HG03064 (cell line): Measurements from ENCODE around the gene OXSR1.
"Not testable (repeated sequence)": the region's sequence is repeated elsewhere in the genome, so short reads cannot be mapped to it uniquely, and the experiment has no call there.

Experiments used
- ATAC-seq: cut with Tn5 transposase; IDR thresholded peaks from one replicate; pipeline ENCODE4 v1.9.1; 2021; ENCODE audit warnings: low read depth; ENCODE audit not compliant: unreplicated experiment

Gene OXSR1

DNA sequence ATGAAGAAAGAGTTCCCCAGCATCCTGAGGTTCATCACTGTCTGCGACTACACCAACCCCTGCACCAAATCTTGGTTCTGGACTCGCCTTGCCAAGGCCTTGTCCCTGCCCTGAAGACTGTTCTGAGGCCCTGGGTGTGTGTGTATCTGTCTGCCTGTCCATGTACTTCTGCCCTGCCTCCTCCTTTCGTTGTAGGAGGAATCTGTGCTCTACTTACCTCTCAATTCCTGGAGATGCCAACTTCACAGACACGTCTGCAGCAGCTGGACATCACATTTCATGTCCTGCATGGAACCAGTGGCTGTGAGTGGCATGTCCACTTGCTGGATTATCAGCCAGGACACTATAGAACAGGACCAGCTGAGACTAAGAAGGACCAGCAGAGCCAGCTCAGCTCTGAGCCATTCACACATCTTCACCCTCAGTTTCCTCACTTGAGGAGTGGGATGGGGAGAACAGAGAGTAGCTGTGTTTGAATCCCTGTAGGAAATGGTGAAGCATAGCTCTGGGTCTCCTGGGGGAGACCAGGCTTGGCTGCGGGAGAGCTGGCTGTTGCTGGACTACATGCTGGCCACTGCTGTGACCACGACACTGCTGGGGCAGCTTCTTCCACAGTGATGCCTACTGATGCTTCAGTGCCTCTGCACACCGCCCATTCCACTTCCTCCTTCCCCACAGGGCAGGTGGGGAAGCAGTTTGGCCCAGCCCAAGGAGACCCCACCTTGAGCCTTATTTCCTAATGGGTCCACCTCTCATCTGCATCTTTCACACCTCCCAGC lies 24.0 kb upstream of the OXSR1 start:
- no peak for ATAC-seq

DNA sequence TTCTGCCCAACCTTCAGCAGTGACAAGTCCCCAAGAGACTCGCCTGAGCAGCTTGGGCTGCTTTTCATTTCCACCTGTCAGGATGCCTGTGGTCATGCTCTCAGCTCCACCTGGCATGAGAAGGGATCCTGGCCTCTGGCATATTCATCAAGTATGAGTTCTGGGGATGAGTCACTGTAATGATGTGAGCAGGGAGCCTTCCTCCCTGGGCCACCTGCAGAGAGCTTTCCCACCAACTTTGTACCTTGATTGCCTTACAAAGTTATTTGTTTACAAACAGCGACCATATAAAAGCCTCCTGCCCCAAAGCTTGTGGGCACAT lies 23.4 kb upstream of the OXSR1 start:
- ATAC-seq = no peak

DNA sequence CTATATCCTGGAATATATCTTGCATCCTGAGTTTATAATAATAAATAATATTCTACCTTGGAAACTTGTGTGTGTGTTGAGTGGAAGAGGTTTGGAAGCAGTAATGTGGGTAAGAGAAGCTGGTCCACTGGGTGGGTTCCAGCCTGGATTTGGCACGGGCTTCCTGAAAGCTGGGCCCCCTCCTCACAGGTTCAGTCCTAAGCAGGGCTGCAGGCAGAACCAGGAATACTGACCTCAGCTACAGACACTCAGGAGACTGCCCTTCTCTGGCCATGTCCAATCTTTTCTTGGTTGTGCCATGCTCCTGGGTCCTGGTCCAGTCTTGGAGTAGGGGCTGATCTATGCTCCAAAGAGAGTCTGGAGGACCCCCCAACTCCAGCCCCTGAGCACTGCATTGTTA lies 22.4 kb upstream of the OXSR1 start:
- no peak for ATAC-seq

DNA sequence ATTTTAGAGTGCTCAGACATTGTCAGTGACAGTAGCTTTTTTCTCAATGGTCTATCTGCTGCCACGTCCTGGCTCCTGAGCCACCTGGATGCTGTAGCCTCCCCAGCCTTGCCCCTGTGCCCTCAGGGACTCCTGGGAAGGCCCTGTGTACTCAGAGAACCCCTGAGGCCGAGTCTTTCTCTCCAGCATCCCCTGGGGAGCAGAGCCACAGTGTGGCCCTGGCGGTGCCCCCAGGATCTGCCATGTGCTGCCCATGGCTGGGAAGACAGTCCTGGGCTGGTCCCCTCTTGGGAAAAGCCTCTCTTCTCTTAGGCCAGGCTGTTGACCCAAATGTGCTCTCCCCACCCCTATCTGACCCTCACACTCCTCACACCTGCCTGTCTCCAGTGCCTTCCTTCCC lies 21.8 kb upstream of the OXSR1 start:
- no peak for ATAC-seq

DNA sequence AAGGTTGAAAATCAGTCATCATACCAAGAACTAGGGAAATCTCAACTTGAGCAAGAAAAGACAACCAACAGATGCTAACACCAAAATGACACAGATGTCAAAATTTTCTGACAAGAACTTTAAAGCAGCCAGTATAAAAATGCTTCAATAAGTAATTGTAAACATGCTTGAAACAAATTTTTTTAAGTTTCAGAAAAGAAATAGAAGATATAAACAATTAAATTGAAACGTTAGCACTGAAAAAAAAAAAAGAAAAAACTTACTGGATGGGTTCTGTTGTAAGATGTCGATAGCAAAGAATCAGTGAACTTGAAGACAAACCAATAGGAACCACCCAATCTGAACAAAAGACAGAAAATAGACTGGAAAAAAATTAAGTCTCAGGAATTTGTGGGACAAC lies 18.8 kb upstream of the OXSR1 start:
- no peak for ATAC-seq

DNA sequence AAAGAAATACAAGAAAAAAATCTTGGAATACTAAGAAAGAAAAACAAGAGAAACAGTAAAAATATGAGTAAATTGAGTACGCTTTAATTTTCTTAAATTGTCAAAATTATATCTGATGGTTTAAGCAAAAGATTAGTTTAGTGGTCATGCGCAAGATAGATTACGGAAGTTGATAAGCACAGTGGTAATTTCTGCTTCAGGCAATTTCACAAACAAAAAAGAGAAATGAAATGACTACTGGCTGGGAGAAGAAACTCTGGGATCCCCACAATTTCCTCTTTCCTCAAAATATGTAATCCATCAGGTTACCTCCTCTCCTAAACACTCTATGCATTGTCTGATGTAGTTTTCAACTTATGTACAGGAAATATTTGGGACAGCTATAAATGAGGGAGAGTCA lies 17.9 kb upstream of the OXSR1 start:
- ATAC-seq = no peak

DNA sequence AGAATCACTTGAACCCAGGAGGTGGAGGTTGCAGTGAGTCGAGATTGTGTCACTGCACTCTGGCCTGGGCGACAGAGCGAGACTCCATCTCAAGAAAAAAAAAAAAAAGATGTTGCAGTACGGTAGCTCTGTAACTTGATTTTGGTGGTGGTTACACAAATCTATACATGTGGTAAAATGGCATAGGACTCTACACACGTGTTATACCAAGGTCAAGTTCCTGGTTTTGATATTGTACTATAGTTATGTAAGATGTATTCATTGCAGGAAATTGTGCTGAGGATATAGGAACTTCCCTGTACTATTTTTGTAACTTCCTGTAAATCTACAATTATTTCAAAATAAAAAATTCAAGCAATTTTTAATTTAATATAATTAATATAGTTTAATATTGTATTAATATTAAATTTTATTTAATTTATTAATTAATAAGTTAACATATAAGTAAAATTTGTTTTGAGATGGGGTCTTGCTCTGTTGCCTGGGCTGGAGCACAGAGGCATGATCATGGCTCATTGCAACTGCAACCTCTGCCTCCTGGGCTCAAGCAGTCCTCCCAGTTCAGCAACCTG lies 16.9 kb upstream of the OXSR1 start:
- ATAC-seq = no peak

DNA sequence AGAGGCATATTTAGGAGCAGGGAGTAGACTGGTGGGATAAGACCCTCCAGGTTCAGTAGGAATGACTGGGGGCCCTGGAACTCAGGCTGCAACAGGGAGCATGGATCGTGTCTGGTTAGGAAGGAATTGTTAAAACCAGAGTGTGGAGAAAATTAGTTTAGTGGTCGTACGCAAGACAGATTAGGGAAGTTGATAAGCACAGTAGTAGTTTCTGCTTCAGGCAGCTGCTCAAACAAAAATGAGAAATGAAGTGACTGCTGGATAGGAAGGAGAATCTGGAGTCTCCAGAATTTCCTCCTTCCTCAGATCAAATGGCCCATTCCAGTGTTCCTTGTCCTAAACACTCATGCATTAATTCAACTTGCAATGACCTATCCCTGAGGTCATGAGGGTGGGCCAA lies 15.6 kb upstream of the OXSR1 start:
- ATAC-seq = no peak

DNA sequence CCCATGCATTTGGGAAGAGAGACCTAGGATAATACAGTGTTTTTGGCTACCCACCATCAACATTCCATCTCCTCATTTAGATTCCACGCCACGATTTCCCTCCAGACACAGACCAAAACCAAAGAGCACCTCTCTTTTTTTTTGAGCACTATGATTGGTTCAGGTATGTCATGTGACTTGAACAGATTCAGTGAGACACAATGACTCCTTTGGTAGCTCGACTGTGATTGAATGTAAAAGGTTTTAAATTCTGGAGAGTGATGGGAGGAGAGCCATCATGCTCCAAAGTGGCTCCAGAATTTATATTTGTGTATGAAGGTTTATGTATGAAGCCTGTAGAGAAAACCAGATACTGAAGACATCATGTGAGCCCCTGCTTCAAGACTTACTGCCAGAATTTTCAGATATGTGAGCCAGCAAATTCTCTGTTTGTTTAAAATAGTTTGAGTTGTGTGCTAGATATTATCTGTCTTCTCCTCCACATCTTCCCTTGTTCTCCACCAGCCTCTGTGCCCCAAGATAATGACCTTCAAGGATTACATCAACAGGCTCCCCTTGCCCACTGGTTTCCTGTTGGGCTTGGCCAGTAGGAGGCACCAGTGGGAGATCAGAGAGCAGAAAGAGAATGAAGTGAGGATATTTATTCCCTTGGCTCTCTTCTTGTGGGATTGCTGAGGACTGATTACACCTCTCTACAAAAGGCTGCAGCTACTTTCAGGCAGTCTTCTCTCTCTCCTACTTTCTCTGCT lies 14.4 kb upstream of the OXSR1 start:
- no peak for ATAC-seq

DNA sequence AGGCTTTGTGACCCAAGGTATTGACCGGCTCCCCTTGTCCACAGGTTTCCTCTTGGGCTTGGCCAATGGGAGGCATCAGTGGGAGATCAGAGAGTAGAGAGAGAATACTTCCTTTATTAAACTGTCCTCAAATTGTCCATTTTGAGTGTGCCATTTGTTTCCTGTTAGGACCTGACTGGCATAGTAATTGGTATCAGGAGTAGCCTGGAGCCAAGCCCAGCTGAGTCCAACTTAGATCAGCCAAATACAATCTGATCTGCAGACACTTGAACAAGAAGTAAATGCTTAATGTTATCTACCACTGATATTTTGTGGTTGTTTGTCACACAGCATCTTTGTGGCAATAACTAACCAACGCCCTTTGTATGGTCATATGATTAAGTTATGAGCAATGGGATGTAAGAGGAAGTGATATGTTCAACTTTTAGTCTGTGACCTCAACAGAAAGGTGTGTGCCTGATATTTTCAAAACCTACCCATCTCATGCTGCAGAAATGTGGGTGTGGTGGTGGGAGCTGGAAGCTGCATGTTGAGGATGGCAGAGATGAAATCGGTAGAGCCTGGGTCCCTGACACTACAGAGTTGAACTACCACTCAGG lies 13.6 kb upstream of the OXSR1 start:
- ATAC-seq = no peak

DNA sequence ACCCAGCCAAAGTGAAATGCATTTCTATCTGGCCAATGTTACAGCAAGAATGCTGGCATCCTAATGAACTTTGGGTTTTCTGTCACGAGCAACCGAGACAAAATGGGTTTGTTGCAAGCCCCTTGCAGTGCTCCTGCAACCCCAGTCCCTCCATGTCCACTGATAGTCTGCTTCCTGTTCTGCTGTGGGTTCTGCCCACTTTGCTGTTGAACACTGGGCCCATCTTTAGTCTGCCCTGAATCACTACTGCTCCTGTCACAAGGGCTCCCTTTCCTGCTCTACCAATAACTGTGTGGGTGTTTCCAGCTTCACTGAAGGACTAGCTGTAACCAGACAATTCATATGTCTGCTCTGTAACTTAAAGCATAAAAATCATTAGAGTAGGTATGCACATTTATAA lies 12.7 kb upstream of the OXSR1 start:
- no peak for ATAC-seq

DNA sequence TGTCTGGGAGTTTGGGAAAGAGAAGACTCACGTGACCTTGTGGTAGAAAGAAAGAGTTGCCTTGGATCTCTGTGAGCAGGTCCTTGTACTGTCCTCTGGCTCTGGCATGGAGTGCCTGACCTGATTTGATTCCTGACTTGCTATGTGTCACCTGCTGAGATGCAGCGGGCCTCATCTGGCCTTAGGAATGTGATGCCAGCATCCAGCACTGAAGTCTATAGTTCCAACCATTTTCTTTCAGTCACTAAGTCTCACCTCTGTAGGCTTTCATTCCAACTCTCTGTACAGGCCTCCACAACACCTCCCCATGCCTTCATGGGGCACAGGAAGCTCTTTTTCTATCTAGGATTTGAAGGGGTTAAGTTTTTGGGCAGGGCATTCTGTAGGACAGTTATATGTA lies 12.1 kb upstream of the OXSR1 start:
- ATAC-seq = no peak

DNA sequence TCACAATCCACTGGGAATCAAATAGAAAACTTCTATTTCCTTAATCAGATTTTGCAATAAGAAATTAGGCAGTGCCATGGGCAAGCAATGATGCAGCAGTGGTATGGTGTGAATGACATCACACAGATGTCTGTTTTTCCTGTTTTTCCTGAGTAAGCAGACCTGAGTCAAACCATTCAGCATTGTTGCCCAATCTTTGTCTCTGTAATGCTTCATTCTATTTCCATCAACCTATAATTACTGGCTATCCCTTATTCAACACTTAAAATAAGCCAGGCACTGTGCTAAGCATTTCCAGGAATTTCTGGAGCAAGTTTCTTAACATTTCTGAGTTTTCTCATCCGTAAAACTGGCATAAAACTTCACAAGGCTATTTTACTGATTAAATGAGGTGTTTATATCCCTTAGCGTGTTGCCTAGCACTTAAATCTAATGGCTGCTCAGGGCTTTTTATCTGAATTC lies 11.3 kb upstream of the OXSR1 start:
- no peak for ATAC-seq

DNA sequence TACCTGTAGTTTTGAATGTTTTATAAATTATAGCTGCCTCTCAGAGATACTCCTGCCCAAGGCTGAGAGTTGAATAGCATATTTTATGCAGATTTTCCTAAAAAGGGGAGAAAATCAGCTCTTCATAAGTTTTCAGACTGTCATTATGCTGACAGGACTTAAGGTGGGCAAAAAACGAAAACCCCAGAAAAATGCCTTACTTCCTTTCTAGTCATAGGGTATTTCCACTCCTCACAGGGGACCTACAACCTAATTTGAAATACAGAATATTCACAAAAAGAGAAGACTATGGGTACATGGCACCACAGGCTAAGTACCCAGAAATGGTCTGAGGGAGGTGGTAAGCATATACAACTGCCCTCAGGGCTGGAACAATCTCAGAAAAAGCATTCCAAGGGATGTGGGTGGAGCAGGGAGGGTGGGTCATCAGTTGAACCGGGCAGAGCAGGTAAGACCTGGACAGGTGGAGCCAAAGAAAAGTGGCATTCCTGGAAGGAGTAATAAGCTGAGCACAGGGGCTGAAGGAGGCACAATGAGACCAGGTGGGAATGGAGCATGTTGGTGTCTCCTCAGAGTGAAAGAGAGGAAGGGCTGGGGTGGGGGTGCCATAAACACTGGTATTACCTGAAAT lies 10.6 kb upstream of the OXSR1 start:
- ATAC-seq = no peak

DNA sequence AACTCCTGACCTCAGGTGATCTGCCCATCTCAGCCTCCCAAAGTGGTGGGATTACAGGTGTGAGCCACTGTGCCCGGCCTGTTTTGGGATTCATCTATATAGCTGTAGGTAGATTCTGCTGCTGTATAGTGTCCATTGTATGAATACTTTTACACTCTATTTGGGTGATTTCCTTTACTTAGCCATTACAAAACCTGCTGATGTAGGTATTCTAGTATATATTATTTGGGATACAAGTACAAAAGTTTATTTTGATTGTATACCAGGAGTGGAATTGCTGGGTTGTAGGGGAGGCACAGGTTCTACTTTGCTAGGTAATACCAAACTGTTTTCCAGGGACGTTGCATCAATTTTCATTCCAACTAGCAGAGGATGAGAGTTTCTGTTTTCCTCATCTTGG lies 9.5 kb upstream of the OXSR1 start:
- no peak for ATAC-seq

DNA sequence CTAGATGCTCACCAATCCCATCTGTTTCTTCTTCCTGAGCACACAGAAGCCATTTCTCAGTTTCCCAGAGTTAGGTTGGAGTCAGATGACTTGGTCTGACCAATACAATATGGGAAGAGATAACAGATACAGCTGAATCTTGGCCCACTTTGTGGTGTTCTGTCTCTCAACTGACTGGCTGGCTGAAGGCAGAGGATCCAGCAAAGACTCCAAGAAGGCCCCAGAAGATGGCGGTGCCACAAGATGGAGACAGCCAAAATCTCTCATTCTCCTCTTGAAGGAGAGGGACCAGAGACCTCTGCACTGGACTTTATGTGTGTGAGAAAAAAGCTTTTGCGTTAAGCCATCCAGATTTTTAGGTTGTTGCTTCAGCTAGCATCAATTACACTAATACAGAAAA lies 8.2 kb upstream of the OXSR1 start:
- no peak for ATAC-seq

DNA sequence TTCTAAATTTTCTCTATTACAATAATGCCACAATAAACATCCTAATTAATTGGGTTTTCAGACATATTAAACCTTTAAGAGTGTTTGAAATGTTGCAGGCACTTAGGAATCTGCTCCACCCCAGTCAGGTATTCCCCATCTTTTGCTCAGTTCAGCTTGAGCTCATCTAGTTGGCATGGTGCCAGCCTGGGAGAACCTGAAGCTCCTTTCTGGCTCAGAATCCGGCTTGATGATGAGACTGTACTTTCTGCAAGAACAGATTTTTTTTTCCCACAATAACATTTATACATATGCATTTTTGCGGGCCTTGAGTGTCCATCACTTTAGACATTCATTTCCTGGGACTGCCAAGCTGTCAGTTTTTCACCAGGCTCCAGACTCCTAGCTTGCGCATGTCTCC lies 7.7 kb upstream of the OXSR1 start:
- no peak for ATAC-seq

DNA sequence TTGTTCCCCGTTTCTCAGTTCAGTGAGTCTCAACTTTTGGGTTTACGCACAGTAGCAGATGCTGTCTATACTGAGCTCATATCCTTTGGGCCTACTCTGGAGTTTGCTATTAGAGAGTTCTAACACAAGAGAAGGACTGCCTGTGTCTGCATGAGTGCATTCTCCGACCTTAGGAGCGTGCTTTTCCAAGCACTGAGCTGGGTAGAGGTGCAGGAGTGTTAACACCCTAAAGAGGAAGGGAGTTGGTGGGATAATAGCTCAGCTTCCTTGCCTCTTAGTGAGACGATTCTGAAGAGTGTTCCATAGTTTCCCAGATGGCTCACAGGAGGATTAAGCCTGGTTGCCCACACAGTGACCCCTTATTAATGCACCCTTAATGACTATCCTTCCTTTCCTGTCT lies 6.9 kb upstream of the OXSR1 start:
- ATAC-seq = no peak

DNA sequence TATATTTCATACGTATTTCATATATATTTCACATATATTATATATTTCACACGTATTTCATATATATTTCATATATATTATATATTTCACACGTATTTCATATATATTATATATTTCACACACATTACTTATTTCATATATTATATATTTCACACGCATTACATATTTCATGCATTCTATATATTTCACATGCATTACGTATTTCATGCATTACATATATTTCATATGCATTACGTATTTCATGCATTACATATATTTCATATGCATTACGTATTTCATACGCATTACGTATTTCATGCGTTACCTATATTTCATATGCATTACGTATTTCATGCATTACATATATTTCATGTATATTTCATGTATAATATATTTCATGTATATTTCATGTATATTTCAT lies 4.6 kb upstream of the OXSR1 start:
- not testable (repeated sequence) for ATAC-seq

DNA sequence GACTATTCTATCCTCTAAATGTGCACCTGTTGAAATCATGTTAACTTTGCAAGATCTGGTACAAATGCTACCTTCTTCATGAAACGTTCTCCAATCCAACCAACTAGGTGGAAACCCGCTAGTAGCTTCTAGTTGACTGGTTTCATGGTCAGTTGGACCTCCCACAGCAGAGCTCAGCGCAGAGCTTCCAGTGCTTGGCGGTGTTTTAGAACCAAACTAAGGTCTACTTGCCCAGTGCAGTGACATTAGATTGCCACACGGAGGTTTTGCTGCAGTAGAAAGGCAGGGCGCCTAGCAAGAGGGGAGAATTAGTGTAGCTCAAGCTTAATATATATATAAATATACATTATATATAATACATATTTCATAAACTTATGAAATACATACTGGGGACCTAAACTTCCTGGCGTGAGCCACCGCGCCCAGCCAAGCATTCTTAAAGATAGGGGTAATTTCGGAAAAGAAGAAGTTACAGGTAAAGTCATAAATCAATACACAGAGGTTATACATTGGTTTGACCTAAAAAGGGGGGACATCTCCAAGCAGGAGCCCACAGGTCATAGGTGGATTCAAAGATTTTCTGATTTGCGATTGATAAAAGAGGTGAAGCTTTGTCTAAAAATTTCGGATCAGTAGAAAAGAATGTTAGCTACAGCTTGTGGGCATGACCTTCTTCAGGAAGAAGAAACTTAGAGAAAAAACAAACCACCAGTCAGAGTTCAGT lies 2.1 kb upstream of the OXSR1 start:
- no peak for ATAC-seq
